ENCODE data around the gene FOXK2.

Gene FOXK2

GRCh38 chr17:82647593-82648164 is 128.1 kb downstream of the FOXK2 start:
- no peak for DNase-seq

GRCh38 chr17:82648165-82648668 is 128.7 kb downstream of the FOXK2 start, which contains the start of gene WDR45B:
Gene WDR45B, minus strand, starts transcription at chr17:82648444. Its CDS starts 104 bp downstream, at chr17:82648340.
- peak; percentile 96 for DNase-seq

DNA sequence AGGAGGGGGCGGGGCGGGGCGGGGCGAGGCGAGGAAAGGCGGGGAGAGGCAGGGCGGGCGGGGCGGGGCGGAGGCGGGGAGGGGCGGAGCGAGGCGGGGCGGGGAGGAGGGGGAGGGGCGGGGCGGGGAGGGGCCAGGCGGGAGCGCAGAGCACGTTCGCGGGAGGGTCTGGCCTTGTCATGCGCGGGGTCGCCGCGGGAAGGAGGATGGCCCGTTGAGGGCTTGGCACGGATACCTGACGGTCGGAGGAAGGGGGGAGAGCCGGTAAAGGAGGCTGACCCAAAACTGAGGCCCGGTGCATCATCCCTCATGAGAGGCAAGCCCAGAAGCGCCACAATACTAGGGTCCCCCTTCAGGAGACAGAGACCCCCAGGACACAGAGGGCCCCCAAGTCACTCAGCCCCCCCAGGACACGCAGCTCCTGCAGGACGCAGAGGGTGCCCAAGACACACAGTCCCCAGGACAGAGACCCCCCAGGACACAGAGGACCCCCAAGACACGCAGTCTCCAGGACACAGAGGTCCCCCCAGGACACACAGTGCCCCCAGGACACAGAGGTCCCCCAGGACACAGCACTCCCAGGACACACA is 129.3 kb downstream of the FOXK2 start:
- DNase-seq, result no peak

GRCh38 chr17:82649501-82650261 is 130.1 kb downstream of the FOXK2 start:
- DNase-seq, result no peak

- DNase-seq, result no peak
Measured at GRCh38 chr17:82650723-82651122, 131.2 kb downstream of the FOXK2 start.

DNA sequence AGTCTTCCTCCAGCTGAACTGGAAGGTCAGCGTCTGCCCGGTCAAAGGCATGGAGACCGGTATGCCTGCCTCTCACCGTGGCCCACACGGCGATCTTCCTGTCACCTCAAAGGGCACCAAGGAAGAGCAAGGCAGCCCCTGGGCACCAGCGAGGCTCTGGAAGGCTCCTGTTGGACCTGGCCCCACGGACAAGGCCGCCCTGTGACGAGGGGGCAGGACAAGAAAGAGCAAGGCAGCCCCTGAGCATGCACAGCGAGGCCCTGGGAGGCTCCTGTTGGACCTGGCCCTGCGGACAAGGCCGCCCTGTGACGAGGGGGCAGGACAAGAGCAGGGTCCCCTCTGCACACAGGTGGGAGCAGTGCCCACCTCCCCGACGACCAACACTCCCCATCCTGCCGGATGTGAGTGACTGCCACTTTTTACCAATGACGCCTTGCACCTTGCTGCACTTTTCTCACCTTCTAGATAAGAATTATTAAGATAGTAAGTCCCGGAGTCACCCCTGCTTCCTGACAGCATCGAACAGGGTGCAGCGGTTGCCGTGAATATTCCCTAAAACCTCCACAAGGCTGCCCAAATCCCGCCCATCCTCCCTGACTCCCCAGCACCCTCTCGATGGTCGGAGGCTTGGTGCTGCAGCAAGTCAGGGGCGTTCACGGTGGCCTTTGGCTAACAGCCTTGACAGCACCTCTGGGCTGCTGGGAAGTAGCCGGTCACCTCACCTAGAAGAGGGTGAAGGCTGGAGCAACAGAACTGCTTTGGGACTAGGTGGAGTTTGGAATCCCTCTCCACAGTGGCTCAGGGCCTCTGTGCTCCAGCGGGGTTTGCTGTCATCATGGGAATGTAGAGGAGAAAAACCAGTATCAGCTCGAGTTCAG is 134.4 kb downstream of the FOXK2 start:
- DNase-seq, result no peak

Measured in right forelimb (tissue), 1 donor.